ENCODE results near the gene TMEM170B. TPM values are rescaled to one million over a fixed set of nuclear protein-coding genes. Genes with fewer than 3 reads are reported as not detected.

The TMEM170B gene
- total RNA-seq, 1 experiment from 2014 or later: 3.9 TPM

- H3K4me1 ChIP-seq (replicated peaks; ENCODE audit: insufficient read depth): peaks cover 39% of the 10 kb centered on the region
- H3K9me2 ChIP-seq (ENCODE audit: insufficient read depth): no peaks in the 10 kb centered on the region
- DNase-seq: peak; percentile 66 to 98
- no peaks in the 10 kb centered on the region for H3K79me2 ChIP-seq (ENCODE audit: low read depth)
- H3K4me2 ChIP-seq: peak overlapping the region; percentile 13
- no peaks in the 10 kb centered on the region for H3K9me3 ChIP-seq (ENCODE audit: insufficient read depth, low read depth)
- POLR2A ChIA-PET (ENCODE audit: unreplicated experiment): interaction anchor here (0.6 to 0.7 kb wide), 2 partner anchors 650 to 1974 kb away, joined by 3 to 5 read pairs; no protein-coding TSS in a partner anchor
- BruUV-seq (replicated peaks): no TSS peak
- TF ChIP-seq, protein P1, sequence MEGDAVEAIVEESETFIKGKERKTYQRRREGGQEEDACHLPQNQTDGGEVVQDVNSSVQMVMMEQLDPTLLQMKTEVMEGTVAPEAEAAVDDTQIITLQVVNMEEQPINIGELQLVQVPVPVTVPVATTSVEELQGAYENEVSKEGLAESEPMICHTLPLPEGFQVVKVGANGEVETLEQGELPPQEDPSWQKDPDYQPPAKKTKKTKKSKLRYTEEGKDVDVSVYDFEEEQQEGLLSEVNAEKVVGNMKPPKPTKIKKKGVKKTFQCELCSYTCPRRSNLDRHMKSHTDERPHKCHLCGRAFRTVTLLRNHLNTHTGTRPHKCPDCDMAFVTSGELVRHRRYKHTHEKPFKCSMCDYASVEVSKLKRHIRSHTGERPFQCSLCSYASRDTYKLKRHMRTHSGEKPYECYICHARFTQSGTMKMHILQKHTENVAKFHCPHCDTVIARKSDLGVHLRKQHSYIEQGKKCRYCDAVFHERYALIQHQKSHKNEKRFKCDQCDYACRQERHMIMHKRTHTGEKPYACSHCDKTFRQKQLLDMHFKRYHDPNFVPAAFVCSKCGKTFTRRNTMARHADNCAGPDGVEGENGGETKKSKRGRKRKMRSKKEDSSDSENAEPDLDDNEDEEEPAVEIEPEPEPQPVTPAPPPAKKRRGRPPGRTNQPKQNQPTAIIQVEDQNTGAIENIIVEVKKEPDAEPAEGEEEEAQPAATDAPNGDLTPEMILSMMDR (conservative IDR thresholded peaks at IDR 0.05): no peak
- TF ChIP-seq EZH2 (IDR thresholded peaks at IDR 0.05; ENCODE audit: low read depth): no peak
- H3K4me3 ChIP-seq: no peak overlapping the region
- peaks cover 22% of the 10 kb centered on the region for H3F3A ChIP-seq (ENCODE audit: insufficient read depth, low read depth)
- intact Hi-C loops (cut with micrococcal nuclease; ENCODE audit: unreplicated experiment): loop anchor here (1.0 kb wide), 2 partner anchors 16 to 34 kb away; no protein-coding TSS in a partner anchor
- H4K20me1 ChIP-seq (ENCODE audit: insufficient read depth): no peaks in the 10 kb centered on the region
- H2AFZ ChIP-seq: no peak overlapping the region; the same call in 1 of the 2 replicates
- no peaks in the 10 kb centered on the region for H3K36me3 ChIP-seq (ENCODE audit: low read depth)
- no peaks in the 10 kb centered on the region for H3K27me3 ChIP-seq (ENCODE audit: insufficient read depth, low read depth)
- peak overlapping the region; percentile 26 for H3K27ac ChIP-seq
- CTCF ChIA-PET: interaction anchor here (0.6 to 1.0 kb wide), 3 partner anchors 34 to 692 kb away, joined by 3 read pairs; no protein-coding TSS in a partner anchor
Observed at GRCh38 chr6:11598687-11599086, 61.1 kb downstream of the TMEM170B start.

- no peaks in the 10 kb centered on the region for H3K27me3 ChIP-seq (ENCODE audit: insufficient read depth, low read depth)
- H3K79me2 ChIP-seq (ENCODE audit: low read depth): no peaks in the 10 kb centered on the region
- no peak overlapping the region for H3K4me3 ChIP-seq
- TF ChIP-seq, protein P1 (conservative IDR thresholded peaks at IDR 0.05): no peak
- TF ChIP-seq EZH2 (IDR thresholded peaks at IDR 0.05; ENCODE audit: low read depth): no peak
- peaks cover 22% of the 10 kb centered on the region for H3F3A ChIP-seq (ENCODE audit: insufficient read depth, low read depth)
- H3K4me2 ChIP-seq: no peak overlapping the region
- no peaks in the 10 kb centered on the region for H3K9me3 ChIP-seq (ENCODE audit: insufficient read depth, low read depth)
- BruUV-seq (replicated peaks): no TSS peak
- H3K4me1 ChIP-seq (replicated peaks; ENCODE audit: insufficient read depth): peaks cover 39% of the 10 kb centered on the region
- no peak overlapping the region for H2AFZ ChIP-seq
- ChIA-PET POLR2A (ENCODE audit: unreplicated experiment) (no interaction called here), CTCF (no interaction called here)
- no peaks in the 10 kb centered on the region for H3K9me2 ChIP-seq (ENCODE audit: insufficient read depth)
- DNase-seq: no peak
- intact Hi-C loops (cut with micrococcal nuclease; ENCODE audit: unreplicated experiment): no loop called here
- H3K27ac ChIP-seq: no peak overlapping the region
- no peaks in the 10 kb centered on the region for H4K20me1 ChIP-seq (ENCODE audit: insufficient read depth)
- no peaks in the 10 kb centered on the region for H3K36me3 ChIP-seq (ENCODE audit: low read depth)
Observed at GRCh38 chr6:11600251-11600650, 62.7 kb downstream of the TMEM170B start.

DNA sequence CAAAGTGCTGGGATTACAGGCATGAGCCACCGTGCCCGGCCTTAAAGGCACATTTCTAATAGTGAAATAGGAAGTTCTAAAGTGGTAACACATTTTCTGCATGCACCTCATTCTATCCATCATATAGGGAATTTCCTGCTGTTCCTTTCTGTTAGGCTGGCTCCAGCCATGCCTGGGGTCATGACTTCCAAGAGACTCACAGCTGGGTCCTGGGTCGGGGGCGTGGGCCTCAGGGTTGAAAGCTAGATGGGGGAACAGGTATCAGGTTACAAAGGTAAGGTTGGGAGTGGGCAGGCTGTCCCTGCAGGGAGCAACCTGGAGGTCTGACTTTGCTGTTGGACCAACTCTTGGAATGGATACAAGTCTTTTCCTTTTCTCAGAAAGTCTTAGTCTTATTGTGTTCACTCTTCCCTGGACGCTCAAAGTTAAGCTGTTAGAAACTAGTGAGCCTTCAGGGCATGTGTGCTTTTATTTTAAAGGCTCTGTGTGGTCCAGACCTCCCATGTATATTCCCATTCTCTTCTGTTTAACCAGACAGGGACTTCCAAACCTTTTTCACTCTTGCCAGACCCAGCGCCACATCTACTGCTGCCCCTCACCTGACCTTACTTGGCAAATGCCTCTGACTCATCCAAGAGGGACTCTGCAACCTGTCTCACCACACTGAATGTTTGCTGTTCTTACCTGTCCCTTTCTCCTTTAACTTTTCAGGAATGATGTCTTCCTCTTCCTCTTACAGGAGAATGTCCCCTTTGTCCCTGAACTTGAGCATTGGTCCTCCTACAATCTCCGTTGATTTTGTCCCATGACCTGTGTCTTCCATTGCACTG lies 64.4 kb downstream of the TMEM170B start:
- no peaks in the 10 kb centered on the region for H3K27me3 ChIP-seq (ENCODE audit: insufficient read depth, low read depth)
- ChIA-PET POLR2A (ENCODE audit: unreplicated experiment) (interaction anchor here (0.9 kb wide), 1 partner anchor 38 kb away, joined by 3 read pairs; no protein-coding TSS in a partner anchor), CTCF (no interaction called here)
- peak; percentile 61 to 88 for DNase-seq
- no peaks in the 10 kb centered on the region for H3K79me2 ChIP-seq (ENCODE audit: low read depth)
- H3K9me3 ChIP-seq (ENCODE audit: insufficient read depth, low read depth): no peaks in the 10 kb centered on the region
- H3K4me2 ChIP-seq: peak overlapping the region; percentile 47
- H3K27ac ChIP-seq: peak overlapping the region; percentile 26
- no peaks in the 10 kb centered on the region for H4K20me1 ChIP-seq (ENCODE audit: insufficient read depth)
- no peak for TF ChIP-seq EZH2 (IDR thresholded peaks at IDR 0.05; ENCODE audit: low read depth)
- TF ChIP-seq, protein P1 (conservative IDR thresholded peaks at IDR 0.05): no peak
- peaks cover 22% of the 10 kb centered on the region for H3F3A ChIP-seq (ENCODE audit: insufficient read depth, low read depth)
- BruUV-seq (replicated peaks): no TSS peak
- no peak overlapping the region for H3K4me3 ChIP-seq
- no peaks in the 10 kb centered on the region for H3K9me2 ChIP-seq (ENCODE audit: insufficient read depth)
- intact Hi-C loops (cut with micrococcal nuclease; ENCODE audit: unreplicated experiment): no loop called here
- peaks cover 39% of the 10 kb centered on the region for H3K4me1 ChIP-seq (replicated peaks; ENCODE audit: insufficient read depth)
- H3K36me3 ChIP-seq (ENCODE audit: low read depth): no peaks in the 10 kb centered on the region
- peak overlapping the region; percentile 6; the same call in 1 of the 2 replicates for H2AFZ ChIP-seq

Data from PC-9 (cell line).